Ovary (tissue), 3 donors: ENCODE data around the gene RNF214.

ENCODE experiments used
- POLR2A ChIP-seq: fragments of 450-650 bp; IDR thresholded peaks from one replicate; pipeline ENCODE4 v1.6.1; 2017; ENCODE audit warnings: antibody characterized with exemption, mild to moderate bottlenecking, moderate library complexity
- TF ChIP-seq, protein P1 (sequence below), 3 donors: fragments of 450-650 bp in 2 of 3; fragments of 200-600 bp in 1 of 3; IDR thresholded peaks; one replicate each; pipeline versions ENCODE4 v1.5.1 to v1.8.0; 2016 to 2022; ENCODE audit warnings: antibody characterized with exemption in 3 of 3, mild to moderate bottlenecking in 1 of 3
- donor health status: DM: no; HTN: no; CAD: no.

GRCh38 chr11:117335399-117335798 is 102.9 kb downstream of the RNF214 start:
- TF ChIP-seq, protein P1, sequence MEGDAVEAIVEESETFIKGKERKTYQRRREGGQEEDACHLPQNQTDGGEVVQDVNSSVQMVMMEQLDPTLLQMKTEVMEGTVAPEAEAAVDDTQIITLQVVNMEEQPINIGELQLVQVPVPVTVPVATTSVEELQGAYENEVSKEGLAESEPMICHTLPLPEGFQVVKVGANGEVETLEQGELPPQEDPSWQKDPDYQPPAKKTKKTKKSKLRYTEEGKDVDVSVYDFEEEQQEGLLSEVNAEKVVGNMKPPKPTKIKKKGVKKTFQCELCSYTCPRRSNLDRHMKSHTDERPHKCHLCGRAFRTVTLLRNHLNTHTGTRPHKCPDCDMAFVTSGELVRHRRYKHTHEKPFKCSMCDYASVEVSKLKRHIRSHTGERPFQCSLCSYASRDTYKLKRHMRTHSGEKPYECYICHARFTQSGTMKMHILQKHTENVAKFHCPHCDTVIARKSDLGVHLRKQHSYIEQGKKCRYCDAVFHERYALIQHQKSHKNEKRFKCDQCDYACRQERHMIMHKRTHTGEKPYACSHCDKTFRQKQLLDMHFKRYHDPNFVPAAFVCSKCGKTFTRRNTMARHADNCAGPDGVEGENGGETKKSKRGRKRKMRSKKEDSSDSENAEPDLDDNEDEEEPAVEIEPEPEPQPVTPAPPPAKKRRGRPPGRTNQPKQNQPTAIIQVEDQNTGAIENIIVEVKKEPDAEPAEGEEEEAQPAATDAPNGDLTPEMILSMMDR (IDR thresholded peaks at IDR 0.05) = no peak
- no peak for TF ChIP-seq POLR2A
